ENCODE measurements around the gene CTSD. TPM values are rescaled to one million over a fixed set of nuclear protein-coding genes. Genes with fewer than 3 reads are reported as not detected.

The CTSD gene
- total and polyA plus RNA-seq, 2 experiments from 2014 or later, result 67.1 to 251 TPM

DNA sequence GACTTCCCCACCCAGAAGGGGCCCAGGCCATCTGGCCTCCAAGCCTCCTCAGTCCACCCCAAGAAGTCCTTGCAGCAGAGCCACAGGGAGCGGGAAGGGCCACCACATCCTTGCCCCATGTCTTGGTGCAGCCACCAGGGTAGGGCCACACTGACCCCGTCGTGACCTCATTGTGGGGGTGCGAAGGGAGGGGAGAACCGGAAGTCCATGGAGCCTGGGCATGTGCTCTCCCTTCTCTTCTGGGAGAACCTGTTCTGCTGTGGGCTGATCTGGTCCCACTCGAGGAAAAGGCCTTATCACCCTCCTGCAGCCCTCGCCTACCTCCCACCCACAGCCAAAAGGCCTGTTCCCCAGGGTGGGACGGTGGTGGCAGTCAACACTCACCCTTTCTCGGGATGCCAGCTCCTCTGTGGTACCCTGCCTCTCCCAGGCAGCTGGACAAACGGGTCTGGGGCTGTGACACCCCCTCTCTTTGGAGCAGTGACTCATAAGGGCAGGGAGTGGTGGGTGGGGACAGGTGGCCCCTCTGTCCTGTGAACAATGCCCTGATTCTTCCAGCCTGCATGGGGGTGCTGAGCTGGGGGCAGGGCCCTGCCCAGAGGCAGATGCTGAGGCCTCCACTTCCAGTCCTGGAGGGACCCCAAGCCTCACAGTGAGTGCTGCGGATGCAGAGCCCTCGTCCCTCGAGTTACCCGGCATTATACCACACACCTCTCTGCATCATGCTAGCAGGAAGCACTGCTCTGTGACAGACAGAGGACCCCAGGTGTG is 14.6 kb upstream of the CTSD start:
- Histone ChIP-seq H3K36me3 (ENCODE audit: insufficient read depth) (no peaks in the 10 kb centered on the region), H3K27me3 (ENCODE audit: insufficient read depth) (no peaks in the 10 kb centered on the region), H3K4me1 (ENCODE audit: insufficient read depth) (no peaks in the 10 kb centered on the region; the same call in 1 of the 2 replicates), H3K79me2 (replicated peaks; ENCODE audit: insufficient read depth) (no peaks in the 10 kb centered on the region), H4K20me1 (replicated peaks; ENCODE audit: insufficient read depth) (no peaks in the 10 kb centered on the region), H3K4me3 (no peak overlapping the region), H3K27ac (ENCODE audit: low read depth) (no peak overlapping the region), H3K4me2 (no peak overlapping the region), H2AFZ (no peak overlapping the region), H3K9me2 (ENCODE audit: insufficient read depth) (peaks cover 4% of the 10 kb centered on the region; the same call in 1 of the 2 replicates), H3F3A (replicated peaks; ENCODE audit: low read depth) (no peaks in the 10 kb centered on the region)
- no peak for ATAC-seq
- Mint-ChIP-seq H3K9me3 (peaks cover 4% of the 10 kb centered on the region; the same call in 2 of the 3 replicates), H3K27ac (no peak overlapping the region), H3K27me3 (ENCODE audit: insufficient read depth, low read depth, poor library complexity) (peaks cover 23% of the 10 kb centered on the region), H3K4me1 (peaks cover 6% of the 10 kb centered on the region), H3K4me3 (no peak overlapping the region), H3K36me3 (ENCODE audit: low read depth) (peaks cover 2% of the 10 kb centered on the region; the same call in 1 of the 3 replicates)
- no peak for DNase-seq (ENCODE audit: low spot score)
- TF ChIP-seq, protein P1, sequence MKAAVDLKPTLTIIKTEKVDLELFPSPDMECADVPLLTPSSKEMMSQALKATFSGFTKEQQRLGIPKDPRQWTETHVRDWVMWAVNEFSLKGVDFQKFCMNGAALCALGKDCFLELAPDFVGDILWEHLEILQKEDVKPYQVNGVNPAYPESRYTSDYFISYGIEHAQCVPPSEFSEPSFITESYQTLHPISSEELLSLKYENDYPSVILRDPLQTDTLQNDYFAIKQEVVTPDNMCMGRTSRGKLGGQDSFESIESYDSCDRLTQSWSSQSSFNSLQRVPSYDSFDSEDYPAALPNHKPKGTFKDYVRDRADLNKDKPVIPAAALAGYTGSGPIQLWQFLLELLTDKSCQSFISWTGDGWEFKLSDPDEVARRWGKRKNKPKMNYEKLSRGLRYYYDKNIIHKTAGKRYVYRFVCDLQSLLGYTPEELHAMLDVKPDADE (IDR thresholded peaks at IDR 0.05), result no peak
- TF ChIP-seq ZNF331 (CRISPR knock-in tag; IDR thresholded peaks at IDR 0.05; ENCODE audit: low read depth) (no peak), ZNF462 (CRISPR knock-in tag; IDR thresholded peaks at IDR 0.05) (no peak), EZH2 (IDR thresholded peaks at IDR 0.05; ENCODE audit: low read depth, unreplicated experiment) (no peak), POLR2AphosphoS5 (IDR thresholded peaks at IDR 0.05; ENCODE audit: low read depth) (no peak), REST (IDR thresholded peaks at IDR 0.05; ENCODE audit: unreplicated experiment) (no peak)
- TF ChIP-seq, protein P2, sequence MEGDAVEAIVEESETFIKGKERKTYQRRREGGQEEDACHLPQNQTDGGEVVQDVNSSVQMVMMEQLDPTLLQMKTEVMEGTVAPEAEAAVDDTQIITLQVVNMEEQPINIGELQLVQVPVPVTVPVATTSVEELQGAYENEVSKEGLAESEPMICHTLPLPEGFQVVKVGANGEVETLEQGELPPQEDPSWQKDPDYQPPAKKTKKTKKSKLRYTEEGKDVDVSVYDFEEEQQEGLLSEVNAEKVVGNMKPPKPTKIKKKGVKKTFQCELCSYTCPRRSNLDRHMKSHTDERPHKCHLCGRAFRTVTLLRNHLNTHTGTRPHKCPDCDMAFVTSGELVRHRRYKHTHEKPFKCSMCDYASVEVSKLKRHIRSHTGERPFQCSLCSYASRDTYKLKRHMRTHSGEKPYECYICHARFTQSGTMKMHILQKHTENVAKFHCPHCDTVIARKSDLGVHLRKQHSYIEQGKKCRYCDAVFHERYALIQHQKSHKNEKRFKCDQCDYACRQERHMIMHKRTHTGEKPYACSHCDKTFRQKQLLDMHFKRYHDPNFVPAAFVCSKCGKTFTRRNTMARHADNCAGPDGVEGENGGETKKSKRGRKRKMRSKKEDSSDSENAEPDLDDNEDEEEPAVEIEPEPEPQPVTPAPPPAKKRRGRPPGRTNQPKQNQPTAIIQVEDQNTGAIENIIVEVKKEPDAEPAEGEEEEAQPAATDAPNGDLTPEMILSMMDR (conservative IDR thresholded peaks at IDR 0.05; ENCODE audit: low read depth in 2 of 2), result no peak

Data from GM23338 (cell line).